Measurements from ENCODE around the gene CCL2.
"Not testable (repeated sequence)": the region's sequence is repeated elsewhere in the genome, so short reads cannot be mapped to it uniquely, and the experiment has no call there.

Gene CCL2

GRCh38 chr17:34254651-34255380 lies at the start of gene CCL2:
Gene CCL2, plus strand, starts transcription at chr17:34255285. Its CDS starts 65 bp downstream, at chr17:34255350.
- no peaks in the 10 kb centered on the region for H3K4me1 Mint-ChIP-seq
- H3K27ac Mint-ChIP-seq, result no peak within 1 kb of the TSS
- no peaks in the 10 kb centered on the region for H3K36me3 Mint-ChIP-seq
- ATAC-seq (no peak), DNase-seq (ENCODE audit: low spot score in 2 of 2) (no peak)
- no peaks in the 10 kb centered on the region for H3K9me3 Mint-ChIP-seq
- no peak within 1 kb of the TSS for H3K4me3 Mint-ChIP-seq

GRCh38 chr17:34205401-34205800 lies 49.7 kb upstream of the CCL2 start:
- DNase-seq (ENCODE audit: low spot score in 2 of 2), result no peak
- H3K27ac Mint-ChIP-seq, result no peak overlapping the region
- H3K4me3 Mint-ChIP-seq, result no peak overlapping the region
- peaks cover 15% of the 10 kb centered on the region for H3K4me1 Mint-ChIP-seq
- no peaks in the 10 kb centered on the region for H3K36me3 Mint-ChIP-seq
- no peak for ATAC-seq
- no peaks in the 10 kb centered on the region for H3K9me3 Mint-ChIP-seq

- DNase-seq (ENCODE audit: low spot score in 2 of 2) (no peak), ATAC-seq (no peak)
- Mint-ChIP-seq H3K4me1 (peaks cover 7% of the 10 kb centered on the region), H3K36me3 (no peaks in the 10 kb centered on the region), H3K4me3 (no peak overlapping the region), H3K27ac (no peak overlapping the region), H3K9me3 (no peaks in the 10 kb centered on the region)
Measured at GRCh38 chr17:34206569-34206968, 48.5 kb upstream of the CCL2 start.

- no peaks in the 10 kb centered on the region for H3K36me3 Mint-ChIP-seq
- H3K9me3 Mint-ChIP-seq, result no peaks in the 10 kb centered on the region
- no peak for ATAC-seq
- H3K27ac Mint-ChIP-seq, result no peak overlapping the region
- H3K4me1 Mint-ChIP-seq, result no peaks in the 10 kb centered on the region
- no peak for DNase-seq (ENCODE audit: low spot score in 2 of 2)
- no peak overlapping the region for H3K4me3 Mint-ChIP-seq
Measured at GRCh38 chr17:34207572-34207971, 47.5 kb upstream of the CCL2 start.

- no peaks in the 10 kb centered on the region for H3K9me3 Mint-ChIP-seq
- ATAC-seq (no peak), DNase-seq (ENCODE audit: low spot score in 2 of 2) (no peak)
- H3K4me1 Mint-ChIP-seq, result no peaks in the 10 kb centered on the region
- no peaks in the 10 kb centered on the region for H3K36me3 Mint-ChIP-seq
- no peak overlapping the region for H3K4me3 Mint-ChIP-seq
- H3K27ac Mint-ChIP-seq, result no peak overlapping the region
Measured at GRCh38 chr17:34218748-34219147, 36.3 kb upstream of the CCL2 start.

- Mint-ChIP-seq H3K27ac (no peak overlapping the region), H3K9me3 (no peaks in the 10 kb centered on the region), H3K4me1 (no peaks in the 10 kb centered on the region), H3K36me3 (no peaks in the 10 kb centered on the region), H3K4me3 (no peak overlapping the region)
- ATAC-seq, result no peak
- no peak for DNase-seq (ENCODE audit: low spot score in 2 of 2)
Measured at GRCh38 chr17:34219405-34219804, 35.7 kb upstream of the CCL2 start.

- Mint-ChIP-seq H3K36me3 (no peaks in the 10 kb centered on the region), H3K27ac (no peak overlapping the region), H3K4me3 (no peak overlapping the region), H3K9me3 (no peaks in the 10 kb centered on the region), H3K4me1 (no peaks in the 10 kb centered on the region)
- DNase-seq (ENCODE audit: low spot score in 2 of 2) (no peak), ATAC-seq (no peak)
Measured at GRCh38 chr17:34220045-34220751, 34.9 kb upstream of the CCL2 start.

GRCh38 chr17:34220752-34221395 lies 34.2 kb upstream of the CCL2 start:
- Mint-ChIP-seq H3K27ac (no peak overlapping the region), H3K4me1 (no peaks in the 10 kb centered on the region), H3K9me3 (no peaks in the 10 kb centered on the region), H3K4me3 (no peak overlapping the region), H3K36me3 (no peaks in the 10 kb centered on the region)
- ATAC-seq, result no peak
- DNase-seq (ENCODE audit: low spot score in 2 of 2), result no peak

GRCh38 chr17:34221411-34221810 lies 33.7 kb upstream of the CCL2 start:
- no peaks in the 10 kb centered on the region for H3K36me3 Mint-ChIP-seq
- no peak overlapping the region for H3K4me3 Mint-ChIP-seq
- H3K9me3 Mint-ChIP-seq, result no peaks in the 10 kb centered on the region
- DNase-seq (ENCODE audit: low spot score in 2 of 2), result no peak
- ATAC-seq, result no peak
- H3K27ac Mint-ChIP-seq, result no peak overlapping the region
- H3K4me1 Mint-ChIP-seq, result no peaks in the 10 kb centered on the region

GRCh38 chr17:34222722-34223497 lies 32.2 kb upstream of the CCL2 start:
- DNase-seq (ENCODE audit: low spot score in 2 of 2) (no peak), ATAC-seq (no peak)
- no peaks in the 10 kb centered on the region for H3K36me3 Mint-ChIP-seq
- no peak overlapping the region for H3K4me3 Mint-ChIP-seq
- no peak overlapping the region for H3K27ac Mint-ChIP-seq
- H3K4me1 Mint-ChIP-seq, result no peaks in the 10 kb centered on the region
- no peaks in the 10 kb centered on the region for H3K9me3 Mint-ChIP-seq

GRCh38 chr17:34225046-34225445 lies 30.0 kb upstream of the CCL2 start:
- no peaks in the 10 kb centered on the region for H3K9me3 Mint-ChIP-seq
- H3K36me3 Mint-ChIP-seq, result no peaks in the 10 kb centered on the region
- no peak overlapping the region for H3K4me3 Mint-ChIP-seq
- no peak overlapping the region for H3K27ac Mint-ChIP-seq
- ATAC-seq (no peak), DNase-seq (ENCODE audit: low spot score in 2 of 2) (no peak)
- no peaks in the 10 kb centered on the region for H3K4me1 Mint-ChIP-seq

GRCh38 chr17:34226011-34226743 lies 28.9 kb upstream of the CCL2 start:
- DNase-seq (ENCODE audit: low spot score in 2 of 2) (no peak), ATAC-seq (no peak)
- H3K4me3 Mint-ChIP-seq, result no peak overlapping the region
- H3K9me3 Mint-ChIP-seq, result no peaks in the 10 kb centered on the region
- H3K36me3 Mint-ChIP-seq, result no peaks in the 10 kb centered on the region
- H3K27ac Mint-ChIP-seq, result no peak overlapping the region
- H3K4me1 Mint-ChIP-seq, result no peaks in the 10 kb centered on the region

GRCh38 chr17:34226744-34227034 lies 28.4 kb upstream of the CCL2 start:
- DNase-seq (ENCODE audit: low spot score in 2 of 2) (no peak), ATAC-seq (no peak)
- Mint-ChIP-seq H3K9me3 (no peaks in the 10 kb centered on the region), H3K27ac (no peak overlapping the region), H3K4me3 (no peak overlapping the region), H3K4me1 (no peaks in the 10 kb centered on the region), H3K36me3 (no peaks in the 10 kb centered on the region)

- not testable (repeated sequence) for H3K4me1 Mint-ChIP-seq; H3K27ac Mint-ChIP-seq; H3K9me3 Mint-ChIP-seq; DNase-seq (ENCODE audit: low spot score in 2 of 2); H3K36me3 Mint-ChIP-seq; ATAC-seq; H3K4me3 Mint-ChIP-seq
Measured at GRCh38 chr17:34227293-34227692, 27.8 kb upstream of the CCL2 start.

- no peak overlapping the region for H3K27ac Mint-ChIP-seq
- no peaks in the 10 kb centered on the region for H3K4me1 Mint-ChIP-seq
- DNase-seq (ENCODE audit: low spot score in 2 of 2), result no peak
- H3K4me3 Mint-ChIP-seq, result no peak overlapping the region
- no peak for ATAC-seq
- H3K36me3 Mint-ChIP-seq, result no peaks in the 10 kb centered on the region
- no peaks in the 10 kb centered on the region for H3K9me3 Mint-ChIP-seq
Measured at GRCh38 chr17:34227707-34228106, 27.4 kb upstream of the CCL2 start.

Data from stimulated activated effector memory CD8-positive, alpha-beta T cell treated with anti-CD3 and anti-CD28 coated beads, Interleukin-12 subunit alpha, Interleukin-12 subunit beta, amount 100 ng/mL, for 72 hours (primary cell).